GM12878 (cell line): ENCODE measurements around the gene APEX1. TPM values are rescaled to one million over a fixed set of nuclear protein-coding genes. Genes with fewer than 3 reads are reported as not detected.
"Not testable (repeated sequence)": the region's sequence is repeated elsewhere in the genome, so short reads cannot be mapped to it uniquely, and the experiment has no call there.

ENCODE experiments used
- ATAC-seq: fragments of 200-7000 bp; cut with Tn5 transposase; 3 replicates; pipeline ENCODE4 v1.9.1; 2020; ENCODE audit warnings: mild to moderate bottlenecking, moderate library complexity
- BruUV-seq: library from RNA; stranded (reverse); fragments of 400-500 nt; replicated peaks from 2 replicates; lab custom pipeline; 2021; lab: Mats Ljungman, UMichigan
- CTCF ChIA-PET: fragments of 300-600 bp; sonication (Branson Sonifier 250); formaldehyde crosslinking; extraction: SDS; loops from one replicate; lab custom pipeline; 2021; ENCODE audit warnings: inconsistent platforms; lab: Yijun Ruan, JAX
- POLR2A ChIA-PET: fragments of 350-600 bp; formaldehyde crosslinking; extraction: SDS; loops from one replicate; lab custom pipeline; 2021; ENCODE audit warnings: inconsistent platforms; lab: Charles Lee
- RAD21 ChIA-PET: fragments of 300-600 bp; sonication (Branson Sonifier 250); formaldehyde crosslinking; loops from one replicate; lab custom pipeline; 2023; ENCODE audit warnings: antibody characterized with exemption; ENCODE audit not compliant: unreplicated experiment; lab: Charles Lee
- SMC1A ChIA-PET: fragments of 300-600 bp; sonication (Branson Sonifier 250); formaldehyde crosslinking; loops from one replicate; lab custom pipeline; 2023; ENCODE audit not compliant: unreplicated experiment, uncharacterized antibody; lab: Charles Lee
- DNase-seq: peaks from one replicate; pipeline ENCODE4 v3.0.0-alpha.2; 2011; ENCODE audit warnings: low read depth, low spot score
- FAIRE-seq: peaks from 3 replicates; lab custom pipeline; 2011; peaks lifted over from hg19 to GRCh38; lab: Jason Lieb, UNC
- H2AFZ ChIP-seq: 2 replicates; pipeline ENCODE4 v1.6.0; 2011; ENCODE audit warnings: low read depth, low read length, control low read depth; ENCODE audit not compliant: control insufficient read depth
- H3K27ac ChIP-seq: 2 replicates; pipeline ENCODE4 v1.5.1; 2011; ENCODE audit warnings: control low read depth; ENCODE audit not compliant: control insufficient read depth, insufficient read depth
- H3K27me3 ChIP-seq, 2 experiments: replicated peaks in 1 of 2; 2 replicates each; pipeline versions ENCODE4 v1.6.0 to v1.6.1; 2011; ENCODE audit warnings: low read length in 1 of 2; ENCODE audit not compliant: control insufficient read depth in 2 of 2, insufficient read depth in 2 of 2
- H3K36me3 ChIP-seq, 2 experiments: 2 replicates each; pipeline ENCODE4 v1.5.1; 2011; ENCODE audit warnings: low read length in 1 of 2; ENCODE audit not compliant: control insufficient read depth in 2 of 2, insufficient read depth in 2 of 2
- H3K4me1 ChIP-seq: 2 replicates; pipeline ENCODE4 v1.6.1; 2011; ENCODE audit warnings: mild to moderate bottlenecking, low read length, moderate library complexity, mixed read lengths; ENCODE audit not compliant: control insufficient read depth, insufficient read depth
- H3K4me2 ChIP-seq: 2 replicates; pipeline ENCODE4 v1.6.0; 2011; ENCODE audit warnings: control low read depth; ENCODE audit not compliant: control insufficient read depth, insufficient read depth
- H3K4me3 ChIP-seq: fragments of 200-600 bp; sonication (generic); 2 replicates; pipeline ENCODE4 v1.5.1; 2016
- H3K79me2 ChIP-seq: 2 replicates; pipeline ENCODE4 v1.6.0; 2011; ENCODE audit warnings: low read length; ENCODE audit not compliant: control insufficient read depth, insufficient read depth
- H3K9ac ChIP-seq: 2 replicates; pipeline ENCODE4 v1.8.0; 2011; ENCODE audit warnings: low read length, control low read depth, mixed read lengths; ENCODE audit not compliant: control insufficient read depth, insufficient read depth
- H3K9me3 ChIP-seq: replicated peaks from 3 replicates; pipeline ENCODE4 v1.5.1; 2011; ENCODE audit warnings: mild to moderate bottlenecking, low read length; ENCODE audit not compliant: control insufficient read depth, insufficient read depth
- H4K20me1 ChIP-seq: 2 replicates; pipeline ENCODE4 v1.6.0; 2011; ENCODE audit not compliant: control insufficient read depth, insufficient read depth
- NFIC ChIP-seq: IDR thresholded peaks from 2 replicates; pipeline ENCODE4 v1.6.1; 2012; ENCODE audit warnings: low read depth, mild to moderate bottlenecking, inconsistent platforms, low read length, moderate library complexity
- SMAD1 ChIP-seq: fragments of 450-650 bp; IDR thresholded peaks from 2 replicates; pipeline ENCODE4 v1.6.1; 2018; ENCODE audit warnings: mild to moderate bottlenecking, low read depth; ENCODE audit not compliant: partially characterized antibody
- ZNF207 ChIP-seq: fragments of 450-650 bp; IDR thresholded peaks from 2 replicates; pipeline ENCODE4 v1.6.1; 2014; ENCODE audit warnings: antibody characterized with exemption, mild to moderate bottlenecking, borderline replicate concordance
- ZZZ3 ChIP-seq: IDR thresholded peaks from 2 replicates; pipeline ENCODE4 v1.6.1; 2011; ENCODE audit warnings: low read depth; ENCODE audit not compliant: control insufficient read depth, insufficient read length
- WGBS: methylation state at CpG from one replicate; pipeline ENCODE4 v1.1.6; 2016; ENCODE audit warnings: low lambda C conversion rate; ENCODE audit not compliant: insufficient replicate concordance, insufficient coverage; ENCODE audit errors: missing lambda C conversion rate; 5-methylcytosine and 5-hydroxymethylcytosine counted together
- in situ Hi-C: fragments of 300-500 bp; cut with MboI; formaldehyde crosslinking; loops from 9 replicates; pipeline ENCODE4 v1.14.3; 2018; ENCODE audit warnings: mixed read lengths
- intact Hi-C: fragments of 100-400 bp; cut with micrococcal nuclease; formaldehyde crosslinking; loops from one replicate; pipeline ENCODE4 v1.14.2; 2022; ENCODE audit not compliant: unreplicated experiment
- polyA plus RNA-seq, 11 experiments: library from polyadenylated mRNA; depleted of rRNA in 4 of 11; unstranded in 6 of 11; stranded (reverse) in 5 of 11; fragments of >200 nt; fragmentation: Nextera tagmentation in 4 of 11; fragmentation: Illumina TruSeq in 1 of 11; extraction: Ambion mirVana in 4 of 11; extraction: Trizol in 1 of 11; gene quantifications; 1 replicate in 1 of 11; 2 replicates in 10 of 11; pipeline versions ENCODE4 v1.2.1 to v1.2.3, GENCODE V29; 2011 to 2016; ENCODE audit warnings: inconsistent platforms in 2 of 11, missing spikeins in 2 of 11, low read depth in 1 of 11
- total RNA-seq, 4 experiments: library from RNA; depleted of rRNA in 3 of 4; stranded (reverse); fragments of >200 nt in 3 of 4; fragmentation: Illumina TruSeq in 1 of 4; extraction: Trizol in 1 of 4; gene quantifications; 2 replicates each; pipeline versions ENCODE4 v1.2.1 to v1.2.3, GENCODE V29; 2013 to 2021

Gene APEX1
- total and polyA plus RNA-seq, 10 of the 15 experiments (the other 5 are each of a cell fraction or from before 2014, with no cell fraction given), result 115 to 407 (median 300) TPM

DNA sequence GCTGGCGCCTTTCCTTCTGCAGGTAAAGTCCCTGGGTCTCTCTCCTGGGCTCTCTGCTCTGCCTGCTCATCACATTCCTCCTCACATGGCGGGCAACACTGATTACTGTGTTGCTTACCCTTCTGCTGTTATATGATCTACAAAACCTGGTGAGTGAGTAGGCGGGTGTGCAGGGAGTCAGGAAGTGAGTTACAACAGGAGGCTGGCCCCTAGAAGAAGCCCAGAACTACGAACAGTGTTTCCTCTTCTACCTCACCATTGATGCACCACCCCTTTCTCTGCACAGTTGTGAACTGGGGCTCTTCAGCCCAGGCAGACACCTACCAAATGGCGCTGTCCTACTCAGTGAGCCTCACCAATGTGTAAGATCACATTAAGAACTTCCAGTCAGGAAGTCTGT is 14.1 kb upstream of the APEX1 start (continued):
- TF ChIP-seq SMAD1 (no peak), ZNF207 (no peak), ZZZ3 (no peak)

DNA sequence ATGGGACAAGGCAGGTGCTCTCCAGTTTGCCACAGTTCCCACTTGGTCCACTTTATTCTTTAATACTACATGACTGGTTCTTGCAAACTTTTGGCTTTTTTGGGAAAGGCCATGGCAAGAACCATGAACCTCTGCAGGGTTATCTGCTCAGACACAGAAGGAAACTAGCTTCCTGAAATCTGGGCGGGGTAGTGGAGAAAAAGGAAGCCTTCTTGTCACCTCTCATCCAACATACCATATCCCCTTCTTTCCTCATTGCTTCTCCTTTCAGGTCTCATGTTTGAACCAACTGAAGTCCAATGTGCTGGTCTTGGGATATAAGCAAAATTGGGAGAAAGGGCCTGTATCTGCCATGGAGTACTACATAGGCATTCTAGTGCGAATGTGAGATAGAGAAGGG is 13.6 kb upstream of the APEX1 start:
- Histone ChIP-seq H3K4me2 (no peak overlapping the region), H3K9ac (no peak overlapping the region), H3K79me2 (no peaks in the 10 kb centered on the region), H3K27me3 (no peaks in the 10 kb centered on the region), H4K20me1 (no peaks in the 10 kb centered on the region), H3K4me3 (no peak overlapping the region), H3K9me3 (no peaks in the 10 kb centered on the region; the same call in 2 of the 3 replicates), H2AFZ (no peak overlapping the region), H3K27ac (no peak overlapping the region), H3K4me1 (no peaks in the 10 kb centered on the region), H3K36me3 (no peaks in the 10 kb centered on the region)
- CTCF ChIA-PET, result interaction anchor here (1.1 to 2.2 kb wide), 2 partner anchors 26 to 113 kb away, joined by 4 to 10 read pairs; no protein-coding TSS in a partner anchor
- POLR2A ChIA-PET, result interaction anchor here (1.5 kb wide), 1 partner anchor 9 kb away, joined by 3 read pairs; no protein-coding TSS in a partner anchor
- no TSS peak for BruUV-seq
- in situ Hi-C loops, result no loop called here
- no peak for TF ChIP-seq NFIC
- DNase-seq (no peak), ATAC-seq (no peak), FAIRE-seq (no peak)
- SMC1A ChIA-PET, result interaction anchor here (0.9 kb wide), 1 partner anchor 12 kb away, joined by 3 read pairs; no protein-coding TSS in a partner anchor
- intact Hi-C loops, result no loop called here
- RAD21 ChIA-PET, result no interaction called here
- 96% methylated on average over 2 of the region's 2 CpGs for WGBS

DNA sequence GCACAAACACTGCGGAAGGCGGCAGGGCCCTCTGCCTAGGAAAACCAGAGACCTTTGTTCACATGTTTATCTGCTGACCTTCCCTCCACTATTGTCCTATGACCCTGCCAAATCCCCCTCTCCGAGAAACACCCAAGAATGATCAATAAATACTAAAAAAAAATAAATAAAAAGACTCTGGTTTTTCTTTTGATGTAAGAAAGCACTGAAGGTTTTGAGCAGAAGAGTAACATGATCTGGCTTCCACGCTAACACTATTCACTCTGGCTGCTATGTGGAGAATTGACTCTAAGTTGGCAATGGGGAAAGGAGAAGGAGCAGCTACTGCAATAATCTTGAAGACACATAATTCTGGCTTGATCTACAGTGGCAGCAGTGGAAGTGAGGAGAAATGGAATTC is 11.4 kb upstream of the APEX1 start:
- H2AFZ ChIP-seq, FAIRE-seq, H3K27me3 ChIP-seq, in situ Hi-C loops, H3K4me1 ChIP-seq, BruUV-seq, H3K36me3 ChIP-seq, POLR2A ChIA-PET, SMC1A ChIA-PET, CTCF ChIA-PET, intact Hi-C loops, H3K4me2 ChIP-seq, H4K20me1 ChIP-seq, H3K27ac ChIP-seq, H3K9me3 ChIP-seq, H3K79me2 ChIP-seq, H3K9ac ChIP-seq, H3K4me3 ChIP-seq, ATAC-seq, DNase-seq, RAD21 ChIA-PET: not testable (repeated sequence)
- 100% methylated on average over 2 of the region's 4 CpGs for WGBS
